Fibroblast of lung (primary cell): ENCODE data around the gene SCAMP3.

ENCODE experiments used
- CTCF ChIP-seq, 2 donors: IDR thresholded peaks in 1 of 2; conservative IDR thresholded peaks in 1 of 2; 1 replicate in 1 of 2; 2 replicates in 1 of 2; pipeline ENCODE4 v1.5.1; 2011 to 2012; ENCODE audit warnings: low read length in 2 of 2, control low read depth in 1 of 2, inconsistent platforms in 1 of 2, low read depth in 1 of 2, mild to moderate bottlenecking in 1 of 2
- EZH2 ChIP-seq: IDR thresholded peaks from 2 replicates; pipeline ENCODE4 v1.5.1; 2012; ENCODE audit warnings: low read length, control low read depth, mild to moderate bottlenecking; ENCODE audit errors: missing control alignments

GRCh38 chr1:155278689-155279160 lies 16.6 kb upstream of the SCAMP3 start:
- TF ChIP-seq CTCF (conservative IDR thresholded peaks at IDR 0.05 in 1 of 2, IDR thresholded peaks at IDR 0.05 in 1 of 2; ENCODE audit: low read depth in 1 of 2, low read length in 2 of 2) = no peak
- no peak for TF ChIP-seq EZH2
